Natural killer cell treated with Interleukin-12 subunit alpha and Interleukin-12 subunit beta and Interleukin-15 and Interleukin-18, amount 100 ng/mL, for 72 hours (primary cell): ENCODE measurements around the gene MYLK. TPM values are rescaled to one million over a fixed set of nuclear protein-coding genes. Genes with fewer than 3 reads are reported as not detected.
A peak's percentile ranks its signal among the peaks of the same experiment; 100 is the strongest.

ENCODE experiments used
- ATAC-seq, 2 donors: fragments of 150-1000 bp; cut with Tn5 transposase in 1 of 2; sonication (Bioruptor Pico), chemical (Tn5 transposase) in 1 of 2; 2 replicates each; pipeline ENCODE4 v1.10.0; 2021
- DNase-seq: peaks from one replicate; pipeline ENCODE4 v3.0.0; 2022; ENCODE audit warnings: low spot score
- H3K27ac Mint-ChIP-seq, 2 donors: 1 replicate in 1 of 2; 2 replicates in 1 of 2; pipeline ENCODE4 v1.8.0; 2022; ENCODE audit warnings: mixed read lengths in 2 of 2, mild to moderate bottlenecking in 1 of 2, moderate library complexity in 1 of 2
- H3K27me3 Mint-ChIP-seq, 2 donors: 1 replicate in 1 of 2; 2 replicates in 1 of 2; pipeline ENCODE4 v1.8.0; 2022; ENCODE audit warnings: mixed read lengths in 2 of 2
- H3K36me3 Mint-ChIP-seq: one replicate; pipeline ENCODE4 v1.8.0; 2022; ENCODE audit warnings: mixed read lengths
- H3K4me1 Mint-ChIP-seq, 2 donors: 1 replicate in 1 of 2; 2 replicates in 1 of 2; pipeline ENCODE4 v1.8.0; 2022; ENCODE audit warnings: low read depth in 2 of 2, mixed read lengths in 2 of 2, mild to moderate bottlenecking in 1 of 2
- H3K4me3 Mint-ChIP-seq: one replicate; pipeline ENCODE4 v1.8.0; 2022; ENCODE audit warnings: mixed read lengths
- H3K9me3 Mint-ChIP-seq: 2 replicates; pipeline ENCODE4 v1.8.0; 2022; ENCODE audit warnings: mixed read lengths
- total RNA-seq, 2 donors: library from RNA; stranded (reverse); gene quantifications; one replicate each; pipeline ENCODE4 v1.2.3, GENCODE V29; 2022

MYLK gene
- total RNA-seq, 2 donors from 2014 or later = 0.12 to 0.14 TPM

DNA sequence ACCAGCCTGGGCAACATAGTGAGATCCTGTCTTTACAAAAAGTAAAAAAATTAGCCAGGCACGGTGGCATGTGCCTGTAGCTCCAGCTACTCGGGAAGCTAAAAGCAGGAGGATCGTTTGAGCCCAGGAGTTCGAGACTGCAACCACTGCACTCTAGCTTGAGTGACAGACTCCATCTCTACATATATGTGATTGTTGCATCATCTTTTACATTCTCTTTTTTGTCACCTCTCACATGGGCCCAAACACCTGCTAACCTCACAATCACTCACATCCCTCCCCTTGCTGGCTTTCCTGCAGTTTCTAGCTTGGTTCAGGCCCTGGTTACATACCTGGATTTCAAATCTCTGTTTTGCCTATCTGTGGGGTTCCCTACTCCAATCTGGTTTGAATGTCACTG lies 19.4 kb downstream of the MYLK start:
- no peak overlapping the region for H3K27ac Mint-ChIP-seq
- no peak overlapping the region for H3K4me3 Mint-ChIP-seq
- no peaks in the 10 kb centered on the region for H3K36me3 Mint-ChIP-seq
- ATAC-seq (no peak), DNase-seq (no peak)
- H3K4me1 Mint-ChIP-seq = no peaks in the 10 kb centered on the region
- H3K9me3 Mint-ChIP-seq = no peaks in the 10 kb centered on the region
- H3K27me3 Mint-ChIP-seq = peaks cover 0 to 19% of the 10 kb centered on the region in 2 donors

- ATAC-seq (no peak), DNase-seq (no peak)
- Mint-ChIP-seq H3K4me1 (no peaks in the 10 kb centered on the region), H3K9me3 (no peaks in the 10 kb centered on the region), H3K4me3 (no peak overlapping the region), H3K36me3 (no peaks in the 10 kb centered on the region), H3K27ac (no peak overlapping the region), H3K27me3 (peaks cover 0 to 19% of the 10 kb centered on the region in 2 donors)
Observed at GRCh38 chr3:123862152-123862551, 22.0 kb downstream of the MYLK start.

- Mint-ChIP-seq H3K4me1 (no peaks in the 10 kb centered on the region), H3K36me3 (no peaks in the 10 kb centered on the region), H3K27ac (no peak overlapping the region), H3K4me3 (no peak overlapping the region), H3K27me3 (peaks cover 0 to 19% of the 10 kb centered on the region in 2 donors), H3K9me3 (no peaks in the 10 kb centered on the region)
- DNase-seq = no peak
- peak in 1 of 2 donors; percentile 32 for ATAC-seq
Observed at GRCh38 chr3:123861081-123861836, 22.9 kb downstream of the MYLK start.

- no peak overlapping the region for H3K4me3 Mint-ChIP-seq
- H3K27me3 Mint-ChIP-seq = peaks cover 0 to 11% of the 10 kb centered on the region in 2 donors
- H3K4me1 Mint-ChIP-seq = no peaks in the 10 kb centered on the region
- no peak overlapping the region for H3K27ac Mint-ChIP-seq
- DNase-seq = no peak
- ATAC-seq = no peak
- H3K9me3 Mint-ChIP-seq = no peaks in the 10 kb centered on the region
- H3K36me3 Mint-ChIP-seq = no peaks in the 10 kb centered on the region
Observed at GRCh38 chr3:123859177-123859576, 25.0 kb downstream of the MYLK start.

DNA sequence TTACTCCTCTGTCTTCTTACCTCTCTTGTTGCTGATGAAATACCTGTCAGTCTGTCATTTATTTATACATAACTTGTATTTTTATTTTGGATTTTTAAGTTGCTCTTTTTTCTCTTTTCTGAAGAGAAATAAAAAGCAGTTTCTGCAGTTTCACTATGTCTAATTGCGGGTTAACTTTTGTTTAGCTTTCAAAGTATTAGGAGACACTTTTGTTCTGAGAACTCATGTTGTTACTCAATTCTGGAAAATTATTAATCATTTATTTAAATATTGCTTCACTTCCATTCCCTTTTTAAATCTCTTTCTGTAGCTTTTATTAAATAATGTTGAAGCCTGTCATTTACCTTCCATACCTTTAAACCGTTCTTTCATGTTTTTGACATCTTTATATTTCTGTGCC lies 29.2 kb downstream of the MYLK start:
- ATAC-seq (no peak), DNase-seq (no peak)
- peaks cover 2% of the 10 kb centered on the region for H3K9me3 Mint-ChIP-seq
- no peaks in the 10 kb centered on the region for H3K4me1 Mint-ChIP-seq
- no peaks in the 10 kb centered on the region for H3K36me3 Mint-ChIP-seq
- H3K27me3 Mint-ChIP-seq = no peaks in the 10 kb centered on the region
- no peak overlapping the region for H3K27ac Mint-ChIP-seq
- H3K4me3 Mint-ChIP-seq = no peak overlapping the region

GRCh38 chr3:123853686-123854372 lies 30.3 kb downstream of the MYLK start:
- no peak for ATAC-seq
- Mint-ChIP-seq H3K4me1 (no peaks in the 10 kb centered on the region), H3K9me3 (peaks cover 3% of the 10 kb centered on the region), H3K4me3 (no peak overlapping the region), H3K27ac (no peak overlapping the region), H3K27me3 (no peaks in the 10 kb centered on the region), H3K36me3 (no peaks in the 10 kb centered on the region)
- DNase-seq = no peak

DNA sequence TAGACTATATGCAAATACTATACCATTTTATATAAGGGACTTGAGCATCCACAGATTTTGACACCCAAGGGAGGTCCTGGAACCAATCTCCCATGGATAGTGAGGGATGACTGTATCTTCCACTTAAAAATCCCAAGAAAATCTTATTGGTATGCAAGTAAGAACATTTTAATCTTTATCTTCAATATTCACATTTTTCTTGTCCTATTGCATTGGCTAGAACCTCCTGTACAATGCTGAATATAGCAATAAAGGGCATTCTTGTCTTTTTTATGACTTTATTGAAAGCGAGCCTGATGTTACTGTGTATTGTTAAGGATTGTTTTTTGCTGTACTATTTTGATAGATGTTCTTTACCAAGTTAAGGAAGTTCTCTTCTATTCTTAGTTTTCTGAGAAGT lies 36.9 kb downstream of the MYLK start:
- Mint-ChIP-seq H3K9me3 (peaks cover 3% of the 10 kb centered on the region), H3K27ac (no peak overlapping the region), H3K4me1 (no peaks in the 10 kb centered on the region), H3K36me3 (no peaks in the 10 kb centered on the region), H3K27me3 (no peaks in the 10 kb centered on the region), H3K4me3 (no peak overlapping the region)
- no peak for DNase-seq
- ATAC-seq = no peak

- DNase-seq = no peak
- H3K36me3 Mint-ChIP-seq = peaks cover 4% of the 10 kb centered on the region
- no peak for ATAC-seq
- no peak overlapping the region for H3K27ac Mint-ChIP-seq
- no peak overlapping the region for H3K4me3 Mint-ChIP-seq
- H3K9me3 Mint-ChIP-seq = peaks cover 8% of the 10 kb centered on the region
- H3K4me1 Mint-ChIP-seq = no peaks in the 10 kb centered on the region
- no peaks in the 10 kb centered on the region for H3K27me3 Mint-ChIP-seq
Observed at GRCh38 chr3:123843668-123844067, 40.5 kb downstream of the MYLK start.

- Mint-ChIP-seq H3K36me3 (peaks cover 4% of the 10 kb centered on the region), H3K4me3 (no peak overlapping the region), H3K4me1 (no peaks in the 10 kb centered on the region), H3K9me3 (peaks cover 8% of the 10 kb centered on the region), H3K27me3 (peaks cover 0 to 3% of the 10 kb centered on the region in 2 donors), H3K27ac (no peak overlapping the region)
- ATAC-seq = no peak
- no peak for DNase-seq
Observed at GRCh38 chr3:123842711-123843110, 41.4 kb downstream of the MYLK start.

- peaks cover 8% of the 10 kb centered on the region for H3K9me3 Mint-ChIP-seq
- no peak overlapping the region for H3K4me3 Mint-ChIP-seq
- H3K27ac Mint-ChIP-seq = no peak overlapping the region
- DNase-seq = no peak
- no peaks in the 10 kb centered on the region for H3K4me1 Mint-ChIP-seq
- no peak for ATAC-seq
- peaks cover 4% of the 10 kb centered on the region for H3K36me3 Mint-ChIP-seq
- H3K27me3 Mint-ChIP-seq = peaks cover 0 to 6% of the 10 kb centered on the region in 2 donors
Observed at GRCh38 chr3:123841476-123842238, 42.5 kb downstream of the MYLK start.

DNA sequence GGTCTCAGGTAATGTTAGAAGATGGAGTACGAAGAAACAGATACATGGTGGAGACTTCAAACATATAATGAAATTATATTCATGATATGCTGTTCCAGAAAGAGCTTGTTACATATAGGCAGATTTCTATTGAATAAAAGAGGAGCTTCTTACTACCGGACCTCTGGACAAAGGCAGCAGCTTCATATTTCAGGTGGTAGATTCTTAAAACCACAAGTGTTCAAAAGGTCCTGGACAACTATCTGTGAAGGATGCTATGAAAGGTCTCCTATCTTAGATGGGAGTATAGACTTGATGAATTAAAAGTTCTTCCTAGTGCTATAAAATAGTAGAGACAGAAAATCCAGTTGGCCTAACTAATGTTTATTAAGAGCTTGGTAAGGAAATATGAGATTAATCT lies 43.2 kb downstream of the MYLK start:
- DNase-seq = no peak
- peaks cover 4% of the 10 kb centered on the region for H3K36me3 Mint-ChIP-seq
- no peak overlapping the region for H3K27ac Mint-ChIP-seq
- ATAC-seq = no peak
- no peaks in the 10 kb centered on the region for H3K4me1 Mint-ChIP-seq
- no peak overlapping the region for H3K4me3 Mint-ChIP-seq
- peaks cover 2 to 13% of the 10 kb centered on the region in 2 donors for H3K27me3 Mint-ChIP-seq
- peaks cover 8% of the 10 kb centered on the region for H3K9me3 Mint-ChIP-seq

DNA sequence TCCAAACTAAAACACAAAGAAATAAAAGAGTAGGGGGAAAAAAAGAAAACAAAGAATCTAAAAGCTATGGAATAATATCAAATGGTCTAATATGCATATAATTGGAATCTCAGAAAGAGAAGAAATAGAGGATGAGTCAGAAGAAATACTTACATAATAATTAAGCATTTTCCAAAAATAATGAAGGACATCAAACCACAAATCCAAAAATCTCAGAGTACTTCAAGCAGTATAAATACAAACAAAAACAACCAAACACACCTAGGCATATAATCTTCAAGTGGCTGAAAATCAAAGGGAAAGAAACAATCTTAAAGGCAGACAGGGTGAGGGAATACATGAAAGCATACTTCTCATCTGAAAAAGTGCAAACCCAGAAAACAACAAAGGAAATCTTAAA lies 46.3 kb downstream of the MYLK start:
- no peak overlapping the region for H3K4me3 Mint-ChIP-seq
- H3K27ac Mint-ChIP-seq = no peak overlapping the region
- peaks cover 8% of the 10 kb centered on the region for H3K9me3 Mint-ChIP-seq

GRCh38 chr3:123834631-123835030 lies 49.5 kb downstream of the MYLK start:
- H3K4me1 Mint-ChIP-seq = no peaks in the 10 kb centered on the region
- H3K4me3 Mint-ChIP-seq = no peak overlapping the region
- H3K27ac Mint-ChIP-seq = no peak overlapping the region
- ATAC-seq (no peak), DNase-seq (no peak)
- H3K9me3 Mint-ChIP-seq = no peaks in the 10 kb centered on the region
- H3K27me3 Mint-ChIP-seq = peaks cover 2 to 13% of the 10 kb centered on the region in 2 donors
- H3K36me3 Mint-ChIP-seq = no peaks in the 10 kb centered on the region

More for the DNA sequence above, 46.3 kb downstream of the MYLK start:
- peaks cover 2 to 13% of the 10 kb centered on the region in 2 donors for H3K27me3 Mint-ChIP-seq
- DNase-seq (no peak), ATAC-seq (no peak)
- H3K36me3 Mint-ChIP-seq = peaks cover 4% of the 10 kb centered on the region
- H3K4me1 Mint-ChIP-seq = no peaks in the 10 kb centered on the region

- H3K27me3 Mint-ChIP-seq = peaks cover 2 to 22% of the 10 kb centered on the region in 2 donors
- DNase-seq (no peak), ATAC-seq (no peak)
- no peak overlapping the region for H3K4me3 Mint-ChIP-seq
- no peaks in the 10 kb centered on the region for H3K9me3 Mint-ChIP-seq
- H3K4me1 Mint-ChIP-seq = no peaks in the 10 kb centered on the region
- H3K27ac Mint-ChIP-seq = no peak overlapping the region
- H3K36me3 Mint-ChIP-seq = peaks cover 2% of the 10 kb centered on the region
Observed at GRCh38 chr3:123833398-123833785, 50.7 kb downstream of the MYLK start.
